Measurements from ENCODE around the gene PITPNM3.

- TF ChIP-seq POLR2A (IDR thresholded peaks at IDR 0.05) (no peak), CTCF (IDR thresholded peaks at IDR 0.05) (no peak)
Observed at GRCh38 chr17:6495450-6496115, 60.8 kb downstream of the PITPNM3 start.

Measured in transverse colon (tissue), 3 donors.